Neural crest cell (in vitro differentiated cells): ENCODE measurements around the gene SYCE3. TPM values are rescaled to one million over a fixed set of nuclear protein-coding genes. Genes with fewer than 3 reads are reported as not detected.

ENCODE experiments used
- DNase-seq: peaks from one replicate; pipeline ENCODE4 v3.0.0; 2021; ENCODE audit warnings: low read depth, mixed read lengths, low spot score
- H3K27ac Mint-ChIP-seq: one replicate; pipeline ENCODE4 v1.8.0; 2021; ENCODE audit warnings: mild to moderate bottlenecking, mixed read lengths; ENCODE audit not compliant: unreplicated experiment
- H3K27me3 Mint-ChIP-seq: 2 replicates; pipeline ENCODE4 v1.8.0; 2021; ENCODE audit warnings: low read depth, mild to moderate bottlenecking, mixed read lengths
- H3K36me3 Mint-ChIP-seq: 2 replicates; pipeline ENCODE4 v1.8.0; 2021; ENCODE audit warnings: low read depth, mild to moderate bottlenecking, mixed read lengths
- H3K4me1 Mint-ChIP-seq: 2 replicates; pipeline ENCODE4 v1.8.0; 2021; ENCODE audit warnings: mixed read lengths
- H3K4me3 Mint-ChIP-seq: one replicate; pipeline ENCODE4 v1.8.0; 2021; ENCODE audit warnings: mild to moderate bottlenecking, mixed read lengths
- H3K9me3 Mint-ChIP-seq: 2 replicates; pipeline ENCODE4 v1.8.0; 2021; ENCODE audit warnings: mixed read lengths
- CTCF ChIP-seq: fragments of 200-600 bp; sonication (generic); conservative IDR thresholded peaks from 2 replicates; pipeline ENCODE4 v1.5.0; 2021; ENCODE audit warnings: antibody characterized with exemption, mild to moderate bottlenecking
- total RNA-seq: library from RNA; stranded (reverse); gene quantifications from 2 replicates; pipeline ENCODE4 v1.2.1, GENCODE V29; 2021

The SYCE3 gene
- total RNA-seq, 1 donor from 2014 or later, result not detected

DNA sequence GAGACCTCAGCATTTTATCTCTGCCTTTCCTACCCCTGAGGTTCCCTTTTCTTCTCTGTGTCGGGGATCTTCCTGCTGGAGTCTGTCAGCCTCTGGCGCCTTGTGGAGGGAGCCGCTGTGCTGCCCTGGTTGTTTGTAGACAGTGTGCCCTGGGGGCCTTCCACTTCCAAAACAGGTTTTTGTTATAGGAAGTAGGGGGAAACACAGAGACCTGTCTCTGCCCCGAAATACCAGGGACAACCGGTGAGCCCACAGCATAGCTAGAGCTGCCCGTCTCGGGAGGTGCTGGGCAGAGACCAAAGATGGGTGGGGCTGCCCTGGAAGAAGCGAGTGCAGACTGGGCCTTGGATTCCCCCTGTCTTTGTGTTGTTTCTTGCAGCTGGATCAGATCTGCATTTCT, 46.7 kb downstream of the SYCE3 start:
- peaks cover 4% of the 10 kb centered on the region for H3K4me1 Mint-ChIP-seq
- no peaks in the 10 kb centered on the region for H3K36me3 Mint-ChIP-seq
- no peak for TF ChIP-seq CTCF
- no peaks in the 10 kb centered on the region for H3K9me3 Mint-ChIP-seq
- DNase-seq, result no peak
- no peaks in the 10 kb centered on the region for H3K27me3 Mint-ChIP-seq
- peak overlapping the region; percentile 23 for H3K4me3 Mint-ChIP-seq
- peak overlapping the region; percentile 35 for H3K27ac Mint-ChIP-seq

DNA sequence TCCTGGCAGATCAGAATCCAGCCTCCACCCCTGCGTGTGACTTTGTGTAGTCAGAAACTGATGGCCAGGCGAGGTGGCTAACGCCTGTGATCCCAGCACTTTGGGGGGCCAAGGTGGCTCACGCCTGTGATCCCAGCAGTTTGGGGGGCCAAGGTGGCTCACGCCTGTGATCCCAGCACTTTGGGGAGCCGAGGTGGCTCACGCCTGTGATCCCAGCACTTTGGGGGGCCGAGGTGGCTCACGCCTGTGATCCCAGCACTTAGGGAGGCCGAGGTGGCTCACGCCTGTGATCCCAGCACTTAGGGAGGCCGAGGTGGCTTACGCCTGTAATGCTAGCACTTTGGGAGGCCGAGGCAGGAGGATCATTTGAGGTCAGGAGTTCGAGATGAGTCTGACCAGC, 49.5 kb downstream of the SYCE3 start:
- Mint-ChIP-seq H3K4me1 (peaks cover 16% of the 10 kb centered on the region), H3K27me3 (no peaks in the 10 kb centered on the region), H3K27ac (no peak overlapping the region), H3K9me3 (no peaks in the 10 kb centered on the region), H3K4me3 (no peak overlapping the region), H3K36me3 (no peaks in the 10 kb centered on the region)
- no peak for TF ChIP-seq CTCF
- DNase-seq, result no peak

GRCh38 chr22:50508897-50509296, 53.8 kb downstream of the SYCE3 start:
- no peak for DNase-seq
- Mint-ChIP-seq H3K27ac (peak overlapping the region; percentile 93), H3K36me3 (no peaks in the 10 kb centered on the region), H3K4me3 (peak overlapping the region; percentile 87), H3K4me1 (peaks cover 16% of the 10 kb centered on the region), H3K27me3 (no peaks in the 10 kb centered on the region), H3K9me3 (no peaks in the 10 kb centered on the region)
- TF ChIP-seq CTCF, result no peak

DNA sequence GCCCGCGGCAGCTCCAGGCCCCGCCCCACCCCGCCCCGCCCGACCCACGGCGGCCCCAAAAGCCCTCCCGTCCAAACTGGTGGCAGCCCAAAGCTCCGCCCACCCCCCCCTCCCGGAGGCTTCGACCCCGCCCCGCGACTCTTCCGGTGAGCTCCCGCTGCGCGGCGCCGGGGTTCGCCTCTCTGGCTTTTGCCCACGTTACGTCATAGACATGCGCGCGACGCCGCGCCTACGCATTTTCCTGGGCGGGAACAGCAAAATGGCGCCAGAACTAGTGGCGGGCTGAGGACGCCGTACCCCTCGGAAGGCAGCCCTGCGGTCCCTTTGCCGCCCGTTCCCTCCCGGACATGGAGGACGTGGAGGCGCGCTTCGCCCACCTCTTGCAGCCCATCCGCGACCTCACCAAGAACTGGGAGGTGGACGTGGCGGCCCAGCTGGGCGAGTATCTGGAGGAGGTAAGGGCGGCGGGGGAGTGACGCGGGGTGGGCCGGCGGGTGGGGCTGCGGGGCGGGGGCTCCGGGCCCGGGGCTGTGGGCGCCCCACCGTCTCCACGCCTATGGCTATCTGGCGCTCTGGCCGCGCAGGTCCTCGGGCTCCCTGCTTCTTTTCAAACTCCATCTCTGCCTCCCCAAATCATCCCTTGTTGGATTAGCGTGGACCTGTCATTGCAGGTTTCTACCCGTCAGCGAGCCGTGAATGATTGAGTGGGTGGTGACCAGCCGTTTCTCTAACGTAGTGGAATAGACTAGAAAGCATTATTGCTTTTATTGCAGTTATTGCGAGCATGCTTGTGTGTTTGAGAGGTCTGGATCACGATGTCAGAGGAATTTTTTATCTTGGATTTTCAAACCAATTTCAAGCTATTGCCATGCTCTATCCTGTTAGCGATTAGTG, 54.5 kb downstream of the SYCE3 start, which contains the start of gene NCAPH2:
NCAPH2 (plus strand) TSS at position 234 of the 894 bp plus-strand sequence; CDS start at position 348, 114 bp downstream.
- no peaks in the 10 kb centered on the region for H3K9me3 Mint-ChIP-seq
- DNase-seq, result peak; percentile 97
- H3K36me3 Mint-ChIP-seq, result no peaks in the 10 kb centered on the region
- H3K4me1 Mint-ChIP-seq, result peaks cover 16% of the 10 kb centered on the region
- peak within 1 kb of the TSS; percentile 99 for H3K27ac Mint-ChIP-seq
- peak within 1 kb of the TSS; percentile 95 for H3K4me3 Mint-ChIP-seq
- no peak for TF ChIP-seq CTCF
- H3K27me3 Mint-ChIP-seq, result no peaks in the 10 kb centered on the region

DNA sequence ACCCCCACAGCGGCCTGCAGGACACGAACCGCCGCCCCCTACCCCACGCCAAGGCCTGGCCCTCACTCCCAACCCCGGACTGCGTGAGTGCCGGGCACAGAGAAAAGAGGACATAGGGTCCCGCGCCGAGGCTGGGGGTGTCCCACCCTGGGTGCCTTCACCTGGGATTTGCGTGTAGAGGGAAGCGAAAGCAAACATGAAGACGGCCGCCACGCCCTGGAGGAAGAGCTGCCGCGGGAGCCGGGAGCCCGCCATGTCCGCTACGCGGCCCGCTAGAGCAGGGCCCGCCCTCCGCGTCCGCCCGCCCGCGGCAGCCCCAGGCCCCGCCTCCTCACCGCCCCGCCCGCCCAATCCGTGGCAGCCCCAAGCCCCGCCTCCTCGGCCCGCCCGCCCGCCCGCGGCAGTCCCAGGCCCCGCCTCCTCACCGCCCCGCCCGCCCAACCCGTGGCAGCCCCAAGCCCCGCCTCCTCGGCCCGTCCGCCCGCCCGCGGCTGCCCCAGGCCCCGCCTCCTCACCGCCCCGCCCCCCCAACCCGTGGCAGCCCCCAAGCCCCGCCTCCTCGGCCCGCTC, 55.2 kb downstream of the SYCE3 start, which contains the start of gene LMF2:
LMF2 (minus strand) TSS at position 282 of the 570 bp plus-strand sequence; CDS start at position 255, 27 bp downstream.
- H3K4me3 Mint-ChIP-seq, result peak within 1 kb of the TSS; percentile 95
- H3K9me3 Mint-ChIP-seq, result no peaks in the 10 kb centered on the region
- H3K4me1 Mint-ChIP-seq, result peaks cover 16% of the 10 kb centered on the region
- H3K27ac Mint-ChIP-seq, result peak within 1 kb of the TSS; percentile 99
- no peaks in the 10 kb centered on the region for H3K36me3 Mint-ChIP-seq
- peak; percentile 91 for DNase-seq
- no peak for TF ChIP-seq CTCF
- H3K27me3 Mint-ChIP-seq, result no peaks in the 10 kb centered on the region
